NCI-H1105 treated with DMSO at 0.1 percent for 48 hours (cell line): Measurements from ENCODE around the gene TMEM255B.

Source experiments
- DNase-seq: peaks from one replicate; lab custom pipeline; 2025; lab: John Stamatoyannopoulos, UW

TMEM255B gene

DNA sequence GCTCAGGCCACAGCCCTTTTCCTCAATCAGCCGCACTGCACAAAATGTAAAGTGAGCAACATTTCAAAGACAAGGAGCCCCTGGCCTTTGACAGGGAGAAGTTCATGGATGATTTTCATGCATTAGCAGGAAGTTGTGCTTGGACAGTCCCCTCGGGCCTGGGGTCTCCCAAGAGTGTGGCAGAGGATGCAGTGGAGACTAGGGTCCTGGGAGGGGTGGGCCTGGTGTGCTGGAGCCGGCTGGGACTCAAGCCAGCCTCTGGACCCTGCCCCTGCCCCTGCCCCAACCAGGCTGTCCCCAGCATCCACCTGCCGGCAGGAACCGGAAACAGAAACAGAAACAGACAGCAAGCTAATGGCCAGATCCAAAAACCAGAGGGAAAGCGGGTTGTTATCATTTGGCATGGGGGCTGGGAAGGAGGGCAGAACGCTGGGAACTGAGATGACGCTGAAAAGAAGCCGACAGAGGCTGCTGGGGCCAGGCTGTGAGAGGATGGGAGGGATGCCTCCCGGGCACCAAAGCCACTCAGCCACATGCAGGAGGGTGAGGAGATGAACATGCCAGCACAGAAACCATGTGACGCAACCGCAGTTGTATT is 102.5 kb downstream of the TMEM255B start:
- no peak for DNase-seq

DNA sequence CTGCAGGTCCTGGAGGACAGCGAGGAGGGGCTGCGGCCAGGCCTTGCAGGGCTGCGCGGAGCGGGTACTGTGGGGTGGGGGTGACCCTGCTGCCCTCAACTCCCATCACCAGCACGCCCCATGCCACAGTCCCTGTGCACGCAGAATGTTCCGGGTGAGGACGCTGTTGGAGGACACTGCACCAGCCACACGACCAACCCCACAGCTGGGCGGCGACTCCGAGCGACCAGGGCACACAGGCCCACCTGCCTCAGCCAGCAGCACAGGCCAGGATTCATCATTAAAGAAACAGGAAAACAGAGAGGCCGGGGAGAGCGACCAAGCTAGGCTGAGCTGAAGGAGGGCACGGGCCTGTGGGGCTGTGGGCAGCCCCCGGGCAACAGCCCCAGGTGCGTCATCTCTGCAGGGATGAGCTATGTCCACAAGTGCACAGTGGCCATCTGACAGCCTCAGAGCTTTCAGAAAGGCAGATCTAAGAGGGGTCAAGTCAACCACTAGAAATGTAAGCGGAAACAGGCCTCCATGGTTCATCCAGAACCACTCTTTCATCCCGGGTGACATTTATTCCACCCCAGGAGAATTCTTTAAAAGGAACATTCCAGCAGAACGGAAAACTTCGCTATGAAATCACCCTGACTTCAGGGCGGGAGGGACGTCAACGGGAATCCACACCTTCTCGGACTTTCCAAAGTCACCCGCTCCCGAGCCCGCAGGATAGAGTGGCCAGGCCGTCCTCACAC is 103.3 kb downstream of the TMEM255B start:
- no peak for DNase-seq

DNA sequence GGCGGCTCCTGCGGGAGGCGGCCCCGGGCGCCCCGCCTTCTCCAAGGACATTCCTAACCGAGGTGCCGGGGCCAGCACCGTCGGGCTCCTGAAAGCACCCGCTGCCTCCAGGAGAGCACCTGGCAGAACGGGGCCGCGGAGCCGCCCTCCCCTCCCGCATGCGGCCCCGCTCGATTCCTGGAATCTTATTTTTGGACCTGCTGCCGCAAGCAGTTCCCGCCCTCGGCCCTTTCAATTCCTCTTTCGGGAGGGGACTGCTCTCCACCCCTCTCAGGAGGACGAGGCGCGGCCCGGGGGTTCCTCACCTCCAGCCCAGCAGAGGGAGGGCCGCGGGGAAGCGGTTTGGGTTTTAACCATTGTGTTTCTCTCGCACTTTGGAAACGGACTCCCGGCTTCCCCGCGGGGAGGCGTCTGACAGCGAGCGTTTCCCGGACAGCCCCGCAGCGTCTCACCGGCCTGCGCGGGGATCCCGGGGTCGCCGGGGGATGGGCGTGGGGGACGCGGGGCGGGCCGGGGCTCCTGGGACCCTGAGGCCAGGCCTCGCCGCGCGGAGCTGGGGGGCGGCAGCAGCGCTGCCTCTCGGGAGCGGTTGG is 104.0 kb downstream of the TMEM255B start:
- peak; percentile 12 for DNase-seq

DNA sequence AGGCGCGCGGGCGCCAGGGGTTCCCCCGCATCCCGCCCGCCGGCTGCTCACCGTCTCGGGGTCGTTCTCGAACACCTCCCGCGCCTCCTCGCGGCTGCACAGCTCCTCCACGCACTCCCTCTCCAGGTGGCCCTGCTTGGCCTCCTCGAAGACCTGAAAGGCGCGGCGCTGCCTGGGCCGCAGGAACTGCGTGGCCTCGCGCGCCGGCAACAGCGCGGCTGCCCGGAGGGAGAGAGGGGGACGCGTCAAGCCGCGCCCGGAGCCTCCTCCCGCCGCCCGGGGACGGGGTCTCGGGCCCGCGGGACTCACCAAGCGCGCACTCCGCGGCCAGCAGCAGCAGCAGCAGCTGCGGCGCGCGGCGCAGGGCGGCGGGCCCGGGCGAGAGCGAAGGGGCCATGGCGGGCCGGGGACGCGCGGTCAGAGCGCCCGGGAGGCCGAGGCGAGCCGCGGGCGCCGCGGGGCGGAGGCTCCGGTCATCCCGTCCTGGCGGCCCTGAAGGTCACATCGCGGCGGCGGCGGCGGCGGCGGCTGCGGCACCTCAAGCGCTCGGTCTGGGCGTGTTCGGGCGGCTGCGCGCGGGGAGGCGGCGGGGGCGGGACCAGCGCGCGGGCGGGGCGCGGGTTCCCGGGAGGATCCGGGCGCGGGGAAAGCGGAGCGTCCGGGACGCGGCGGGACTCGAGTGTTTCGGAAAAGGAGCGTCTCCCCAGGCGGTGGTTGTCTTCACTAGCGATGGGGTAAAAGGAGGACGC is 104.7 kb downstream of the TMEM255B start, which contains the start of gene GAS6:
TSS of gene GAS6 (minus strand) at position 553 of the 749 bp plus-strand sequence. CDS start at position 397, 156 bp downstream.
- peak; percentile 45 for DNase-seq

DNA sequence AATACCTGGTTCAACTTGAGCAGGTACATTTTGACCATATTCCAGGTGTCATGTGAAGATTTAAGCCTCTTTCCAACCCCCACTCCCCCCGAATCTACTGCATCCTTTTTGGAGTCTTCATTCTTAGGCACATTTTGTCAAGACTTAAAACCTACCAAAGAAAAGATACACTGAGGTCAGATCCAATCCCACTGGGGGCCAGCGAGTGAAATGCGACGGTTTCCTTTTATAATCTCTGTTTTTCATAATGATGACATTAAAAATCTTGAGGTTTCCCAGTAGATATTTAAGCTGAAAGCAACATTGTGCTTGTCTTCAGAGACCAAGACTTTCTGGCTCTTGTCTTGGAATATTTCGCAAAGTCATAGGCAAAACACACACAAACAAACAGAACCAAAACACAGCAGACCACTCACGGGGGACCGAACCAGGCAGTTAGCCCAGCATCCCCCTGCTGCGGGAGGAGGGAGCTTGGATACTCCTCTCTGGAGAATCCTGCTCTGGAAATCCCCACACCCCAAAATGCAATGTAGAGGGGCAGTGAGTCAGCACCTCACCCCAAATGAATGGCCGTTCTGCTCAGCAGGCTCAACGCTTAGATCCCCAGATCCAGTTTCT is 105.4 kb downstream of the TMEM255B start:
- DNase-seq: no peak

DNA sequence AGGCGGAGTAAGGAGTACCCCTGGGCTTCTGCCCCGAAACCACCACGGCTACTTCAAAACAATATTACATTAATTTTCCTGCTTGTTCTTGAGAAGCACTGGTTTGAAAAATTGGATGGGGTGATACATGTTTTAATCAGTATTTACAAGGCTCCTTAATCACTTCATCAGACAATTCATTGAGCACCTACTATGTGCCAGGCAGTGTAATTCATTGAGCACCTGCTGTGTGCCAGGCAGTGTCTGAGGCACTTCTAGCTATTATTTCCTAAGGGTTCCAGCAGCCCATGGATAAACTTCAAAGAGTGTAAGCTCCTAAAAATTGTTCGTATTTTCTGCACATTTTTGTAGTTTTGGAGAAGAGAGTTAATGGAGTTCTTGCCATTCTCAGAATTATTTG is 106.4 kb downstream of the TMEM255B start:
- no peak for DNase-seq
